Breast epithelium (tissue), 3 donors: Measurements from ENCODE around the gene FLRT2.
A peak's percentile ranks its signal among the peaks of the same experiment; 100 is the strongest.

Experiments used
- CTCF ChIP-seq, 3 donors: fragments of 450-650 bp; IDR thresholded peaks; one replicate each; pipeline ENCODE4 v1.5.1; 2016 to 2017; ENCODE audit warnings: antibody characterized with exemption in 3 of 3, mild to moderate bottlenecking in 3 of 3, moderate library complexity in 3 of 3
- POLR2AphosphoS5 ChIP-seq, 3 donors: sonication (generic); formaldehyde crosslinking; IDR thresholded peaks; one replicate each; pipeline ENCODE4 v1.6.1; 2017; ENCODE audit warnings: antibody characterized with exemption in 3 of 3

DNA sequence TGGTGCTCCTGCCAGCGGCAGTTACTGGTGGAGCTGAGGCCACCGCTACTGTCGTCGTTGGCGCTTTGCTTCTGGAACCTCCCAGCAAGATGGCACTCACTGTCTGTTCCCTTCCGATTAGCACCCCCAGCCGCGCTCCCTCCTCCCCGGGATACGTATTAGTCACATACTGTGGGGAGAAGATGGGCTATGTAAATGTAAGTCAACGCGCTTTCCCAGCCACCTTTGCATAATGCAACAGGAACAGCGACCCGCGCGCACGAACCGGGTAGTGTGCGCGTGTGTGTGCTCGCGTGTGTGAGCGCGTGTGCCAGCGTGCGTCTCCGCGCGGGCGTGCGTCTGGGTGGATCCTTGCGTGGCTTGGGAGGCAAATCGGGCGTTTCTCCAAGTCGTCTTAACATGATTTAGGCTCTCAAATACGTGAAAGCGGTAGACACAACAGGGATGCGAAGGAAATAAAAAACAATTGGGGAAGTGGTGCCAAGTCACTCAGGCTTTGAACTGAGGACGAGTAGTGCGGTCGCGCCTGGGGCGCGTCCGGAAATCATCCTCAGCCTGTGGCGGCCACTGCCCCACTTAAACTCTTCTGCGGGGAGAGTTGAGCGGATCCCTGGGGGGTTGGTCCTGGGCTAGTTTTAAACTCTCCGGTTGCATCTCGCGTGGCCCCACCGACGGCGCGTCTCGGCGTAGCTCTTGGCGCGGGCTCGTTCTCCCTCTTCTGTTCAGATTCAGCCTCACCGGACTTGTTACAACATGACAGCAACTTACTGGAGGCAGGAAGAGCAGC, 1.8 kb downstream of the FLRT2 start:
- TF ChIP-seq CTCF (IDR thresholded peaks at IDR 0.05), result no peak
- TF ChIP-seq POLR2AphosphoS5 (IDR thresholded peaks at IDR 0.05), result peak in 1 of 3 donors; percentile 11
